ENCODE data around the gene CAPN5.

DNA sequence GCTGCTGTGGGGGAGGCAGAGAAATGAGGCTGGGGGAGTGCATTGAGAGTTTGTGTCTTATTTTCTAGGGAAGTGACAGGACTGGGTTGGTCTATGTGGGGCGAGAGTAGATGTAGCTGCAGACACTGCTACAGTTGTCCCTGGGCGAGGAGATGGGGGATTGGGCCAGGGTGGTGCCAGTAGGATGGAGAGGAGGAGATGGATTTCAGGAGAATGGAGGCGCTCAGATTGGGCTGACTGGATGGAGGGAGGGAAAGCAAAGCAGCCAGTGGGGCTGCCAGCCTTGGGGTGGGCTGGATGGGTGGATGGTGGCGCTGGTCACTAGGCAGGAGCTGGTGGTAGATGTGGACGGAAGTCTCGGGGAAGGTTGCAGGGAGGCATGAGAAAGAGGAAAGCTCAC, 45.2 kb downstream of the CAPN5 start:
- TF ChIP-seq, protein P1, sequence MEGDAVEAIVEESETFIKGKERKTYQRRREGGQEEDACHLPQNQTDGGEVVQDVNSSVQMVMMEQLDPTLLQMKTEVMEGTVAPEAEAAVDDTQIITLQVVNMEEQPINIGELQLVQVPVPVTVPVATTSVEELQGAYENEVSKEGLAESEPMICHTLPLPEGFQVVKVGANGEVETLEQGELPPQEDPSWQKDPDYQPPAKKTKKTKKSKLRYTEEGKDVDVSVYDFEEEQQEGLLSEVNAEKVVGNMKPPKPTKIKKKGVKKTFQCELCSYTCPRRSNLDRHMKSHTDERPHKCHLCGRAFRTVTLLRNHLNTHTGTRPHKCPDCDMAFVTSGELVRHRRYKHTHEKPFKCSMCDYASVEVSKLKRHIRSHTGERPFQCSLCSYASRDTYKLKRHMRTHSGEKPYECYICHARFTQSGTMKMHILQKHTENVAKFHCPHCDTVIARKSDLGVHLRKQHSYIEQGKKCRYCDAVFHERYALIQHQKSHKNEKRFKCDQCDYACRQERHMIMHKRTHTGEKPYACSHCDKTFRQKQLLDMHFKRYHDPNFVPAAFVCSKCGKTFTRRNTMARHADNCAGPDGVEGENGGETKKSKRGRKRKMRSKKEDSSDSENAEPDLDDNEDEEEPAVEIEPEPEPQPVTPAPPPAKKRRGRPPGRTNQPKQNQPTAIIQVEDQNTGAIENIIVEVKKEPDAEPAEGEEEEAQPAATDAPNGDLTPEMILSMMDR (IDR thresholded peaks at IDR 0.05; ENCODE audit: low read depth, low read length) = no peak
- TF ChIP-seq, protein P2, sequence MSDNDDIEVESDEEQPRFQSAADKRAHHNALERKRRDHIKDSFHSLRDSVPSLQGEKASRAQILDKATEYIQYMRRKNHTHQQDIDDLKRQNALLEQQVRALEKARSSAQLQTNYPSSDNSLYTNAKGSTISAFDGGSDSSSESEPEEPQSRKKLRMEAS (IDR thresholded peaks at IDR 0.05; ENCODE audit: low read depth, low read length) = no peak
- no peak for TF ChIP-seq POLR2A (IDR thresholded peaks at IDR 0.05; ENCODE audit: extremely low read depth, insufficient read length)
- TF ChIP-seq MYC (IDR thresholded peaks at IDR 0.05; ENCODE audit: low read depth, low read length) = no peak

Measured in NB4 (cell line).